Endothelial cell (in vitro differentiated cells): ENCODE data around the gene ZBTB4. TPM values are rescaled to one million over a fixed set of nuclear protein-coding genes. Genes with fewer than 3 reads are reported as not detected.
"Not testable (repeated sequence)": the region's sequence is repeated elsewhere in the genome, so short reads cannot be mapped to it uniquely, and the experiment has no call there.

Experiments
- DNase-seq: peaks from one replicate; pipeline ENCODE4 v3.0.0; 2021; ENCODE audit warnings: low spot score
- H3K27ac Mint-ChIP-seq: one replicate; pipeline ENCODE4 v1.8.0; 2021; ENCODE audit warnings: mixed read lengths, inconsistent platforms; ENCODE audit not compliant: unreplicated experiment
- H3K27me3 Mint-ChIP-seq: one replicate; pipeline ENCODE4 v1.8.0; 2021; ENCODE audit warnings: mild to moderate bottlenecking, moderate library complexity, mixed read lengths, inconsistent platforms; ENCODE audit not compliant: unreplicated experiment
- H3K36me3 Mint-ChIP-seq: one replicate; pipeline ENCODE4 v1.8.0; 2021; ENCODE audit warnings: mild to moderate bottlenecking, low read depth, mixed read lengths, inconsistent platforms; ENCODE audit not compliant: unreplicated experiment
- H3K4me1 Mint-ChIP-seq: one replicate; pipeline ENCODE4 v1.8.0; 2021; ENCODE audit warnings: mild to moderate bottlenecking, mixed read lengths, inconsistent platforms; ENCODE audit not compliant: unreplicated experiment
- H3K4me3 Mint-ChIP-seq: one replicate; pipeline ENCODE4 v1.8.0; 2021; ENCODE audit warnings: mild to moderate bottlenecking, mixed read lengths, inconsistent platforms; ENCODE audit not compliant: unreplicated experiment
- H3K9me3 Mint-ChIP-seq: one replicate; pipeline ENCODE4 v1.8.0; 2021; ENCODE audit warnings: mixed read lengths, inconsistent platforms; ENCODE audit not compliant: unreplicated experiment
- CTCF ChIP-seq: fragments of 200-600 bp; sonication (generic); IDR thresholded peaks from one replicate; pipeline ENCODE4 v1.5.0; 2021; ENCODE audit warnings: antibody characterized with exemption; ENCODE audit not compliant: unreplicated experiment
- total RNA-seq: library from RNA; stranded (reverse); fragmentation: NEBNext Ultra II Directional; extraction: Animal tissue kit (Norgen Biotek cat#: 25700); gene quantifications from one replicate; pipeline ENCODE4 v1.2.1, GENCODE V29; 2021; ENCODE audit not compliant: unreplicated experiment

ZBTB4 gene
- total RNA-seq, 1 donor from 2014 or later: 21.5 TPM

GRCh38 chr17:7484919-7485377 is 5.5 kb upstream of the ZBTB4 start:
- Mint-ChIP-seq H3K4me3 (peak overlapping the region; percentile 98), H3K27me3 (peaks cover 23% of the 10 kb centered on the region), H3K36me3 (peaks cover 4% of the 10 kb centered on the region), H3K9me3 (no peaks in the 10 kb centered on the region), H3K4me1 (peaks cover 55% of the 10 kb centered on the region), H3K27ac (peak overlapping the region; percentile 88)
- no peak for TF ChIP-seq CTCF
- no peak for DNase-seq

- Mint-ChIP-seq H3K9me3 (no peaks in the 10 kb centered on the region), H3K4me1 (peaks cover 57% of the 10 kb centered on the region), H3K27ac (peak within 1 kb of the TSS; percentile 99)
Observed at GRCh38 chr17:7484067-7484918, 4.9 kb upstream of the ZBTB4 start, which contains the start of gene POLR2A. TSS of gene POLR2A (plus strand) at chr17:7484366.

GRCh38 chr17:7483255-7484066 is 4.0 kb upstream of the ZBTB4 start:
- TF ChIP-seq CTCF: no peak
- Mint-ChIP-seq H3K36me3 (peaks cover 4% of the 10 kb centered on the region), H3K9me3 (no peaks in the 10 kb centered on the region), H3K27ac (peak overlapping the region; percentile 99), H3K4me3 (peak overlapping the region; percentile 98), H3K4me1 (peaks cover 56% of the 10 kb centered on the region), H3K27me3 (peaks cover 27% of the 10 kb centered on the region)
- peak; percentile 87 for DNase-seq

More at GRCh38 chr17:7484067-7484918, 4.9 kb upstream of the ZBTB4 start, which contains the start of gene POLR2A:
- DNase-seq: peak; percentile 99
- Mint-ChIP-seq H3K36me3 (peaks cover 4% of the 10 kb centered on the region), H3K27me3 (peaks cover 25% of the 10 kb centered on the region), H3K4me3 (peak within 1 kb of the TSS; percentile 98)
- TF ChIP-seq CTCF: no peak

- peaks cover 61% of the 10 kb centered on the region for H3K4me1 Mint-ChIP-seq
- H3K9me3 Mint-ChIP-seq, H3K36me3 Mint-ChIP-seq, DNase-seq: not testable (repeated sequence)
- H3K27me3 Mint-ChIP-seq: peaks cover 31% of the 10 kb centered on the region
- peak overlapping the region; percentile 98 for H3K4me3 Mint-ChIP-seq
- H3K27ac Mint-ChIP-seq: peak overlapping the region; percentile 99
Observed at GRCh38 chr17:7482742-7483088, 3.3 kb upstream of the ZBTB4 start.

GRCh38 chr17:7481842-7482741 is 2.7 kb upstream of the ZBTB4 start:
- peaks cover 30% of the 10 kb centered on the region for H3K27me3 Mint-ChIP-seq
- H3K4me1 Mint-ChIP-seq: peaks cover 59% of the 10 kb centered on the region
- H3K4me3 Mint-ChIP-seq: peak overlapping the region; percentile 98
- peak overlapping the region; percentile 99 for H3K27ac Mint-ChIP-seq
- H3K36me3 Mint-ChIP-seq, H3K9me3 Mint-ChIP-seq, DNase-seq: not testable (repeated sequence)

GRCh38 chr17:7481275-7481674 is 1.8 kb upstream of the ZBTB4 start, which contains the start of gene SLC35G6:
TSS of gene SLC35G6 (plus strand) at chr17:7481446. CDS start at chr17:7481517, 71 bp downstream.
- peaks cover 30% of the 10 kb centered on the region for H3K27me3 Mint-ChIP-seq
- H3K27ac Mint-ChIP-seq: peak within 1 kb of the TSS; percentile 97
- not testable (repeated sequence) for H3K36me3 Mint-ChIP-seq

More at GRCh38 chr17:7481275-7481674, 1.8 kb upstream of the ZBTB4 start, which contains the start of gene SLC35G6:
- H3K4me3 Mint-ChIP-seq: peak within 1 kb of the TSS; percentile 78
- DNase-seq, H3K9me3 Mint-ChIP-seq: not testable (repeated sequence)
- peaks cover 61% of the 10 kb centered on the region for H3K4me1 Mint-ChIP-seq
